OCI-LY3 (cell line): ENCODE measurements around the gene DNAH14.

Experiments
- CTCF ChIP-seq: fragments of 200-600, 300-600 bp; sonication (generic); IDR thresholded peaks from 2 replicates; pipeline ENCODE4 v1.5.1; 2014; ENCODE audit warnings: antibody characterized with exemption, low read length, low read depth
- EZH2phosphoT487 ChIP-seq: fragments of 200-600 bp; shearing (Covaris generic); IDR thresholded peaks from 2 replicates; pipeline ENCODE4 v1.6.1; 2018; ENCODE audit warnings: antibody characterized with exemption, mixed run types, low read depth

- TF ChIP-seq CTCF = no peak
- TF ChIP-seq EZH2phosphoT487 = no peak
These were observed 66.1 kb downstream of the DNAH14 start for GRCh38 chr1:224995602-224996001.
